ENCODE results near the gene CDH12.

GRCh38 chr5:21709770-21710169 lies 1143.4 kb downstream of the CDH12 start:
- TF ChIP-seq POLR2A (IDR thresholded peaks at IDR 0.05) (no peak), CTCF (IDR thresholded peaks at IDR 0.05) (no peak)
